GM20000 (cell line): ENCODE results near the gene DDHD1.

ENCODE experiments used
- DNase-seq: peaks from one replicate; pipeline ENCODE4 v3.0.0; 2012; ENCODE audit warnings: low spot score
- CTCF ChIP-seq: IDR thresholded peaks from 2 replicates; pipeline ENCODE4 v1.5.1; 2012; ENCODE audit warnings: mild to moderate bottlenecking, control low read depth; ENCODE audit errors: extremely low read depth, missing control alignments

Gene DDHD1

GRCh38 chr14:53027041-53027440 lies 126.1 kb downstream of the DDHD1 start:
- no peak for TF ChIP-seq CTCF
- no peak for DNase-seq

- DNase-seq, result no peak
- TF ChIP-seq CTCF, result no peak
These were observed 129.8 kb downstream of the DDHD1 start for GRCh38 chr14:53023325-53023724.

- DNase-seq, result no peak
These were observed 130.5 kb downstream of the DDHD1 start for GRCh38 chr14:53022593-53022992.

GRCh38 chr14:53020193-53020932 lies 132.8 kb downstream of the DDHD1 start:
- no peak for DNase-seq
- no peak for TF ChIP-seq CTCF

More at GRCh38 chr14:53022593-53022992, 130.5 kb downstream of the DDHD1 start:
- TF ChIP-seq CTCF, result no peak

GRCh38 chr14:53019406-53019805 lies 133.7 kb downstream of the DDHD1 start:
- TF ChIP-seq CTCF, result no peak
- DNase-seq, result no peak

- TF ChIP-seq CTCF, result no peak
- no peak for DNase-seq
These were observed 135.3 kb downstream of the DDHD1 start for GRCh38 chr14:53017837-53018236.

- DNase-seq, result no peak
- no peak for TF ChIP-seq CTCF
These were observed 136.2 kb downstream of the DDHD1 start for GRCh38 chr14:53016919-53017318.
